ENCODE data around the gene CHCHD6.

- TF ChIP-seq NFE2L1 (CRISPR knock-in tag; IDR thresholded peaks at IDR 0.05) (no peak), ESRRA (CRISPR knock-in tag; IDR thresholded peaks at IDR 0.05; ENCODE audit: borderline replicate concordance) (no peak), CTCF (IDR thresholded peaks at IDR 0.05) (no peak), ARID4B (CRISPR knock-in tag; IDR thresholded peaks at IDR 0.05; ENCODE audit: borderline replicate concordance) (no peak), FOXP4 (CRISPR knock-in tag; IDR thresholded peaks at IDR 0.05) (no peak), RORB (CRISPR knock-in tag; IDR thresholded peaks at IDR 0.05) (no peak), CBFB (CRISPR knock-in tag; IDR thresholded peaks at IDR 0.05; ENCODE audit: low read depth) (no peak), ATF3 (CRISPR knock-in tag; conservative IDR thresholded peaks at IDR 0.05) (no peak)
These were observed 240.3 kb downstream of the CHCHD6 start for GRCh38 chr3:126944089-126944965.

Measured in WTC11 (cell line).